Fibroblast of villous mesenchyme (primary cell): Measurements from ENCODE around the gene FGF1. TPM values are rescaled to one million over a fixed set of nuclear protein-coding genes. Genes with fewer than 3 reads are reported as not detected.

Experiments used
- DNase-seq: peaks from one replicate; pipeline ENCODE4 v3.0.0-alpha.2; 2010; ENCODE audit warnings: low read depth
- H3K4me3 ChIP-seq: 2 replicates; pipeline ENCODE4 v1.5.1; 2011; ENCODE audit warnings: low read depth, mild to moderate bottlenecking, low read length
- CTCF ChIP-seq: IDR thresholded peaks from 2 replicates; pipeline ENCODE4 v1.5.1; 2012; ENCODE audit warnings: low read depth, mild to moderate bottlenecking, low read length; ENCODE audit not compliant: insufficient read depth
- total RNA-seq: library from RNA; depleted of rRNA; stranded (reverse); fragments of >200 nt; gene quantifications from 2 replicates; pipeline ENCODE4 v1.2.3, GENCODE V29; 2012

FGF1 gene
- total RNA-seq, 1 donor: 16.0 TPM

GRCh38 chr5:142658278-142658677, 27.6 kb downstream of the FGF1 start:
- TF ChIP-seq CTCF: no peak
- no peak for DNase-seq
- H3K4me3 ChIP-seq: no peak overlapping the region

- DNase-seq: no peak
- H3K4me3 ChIP-seq: no peak overlapping the region
- no peak for TF ChIP-seq CTCF
Measured at GRCh38 chr5:142657446-142657845, 28.4 kb downstream of the FGF1 start.

- TF ChIP-seq CTCF: peak; percentile 96
- no peak overlapping the region for H3K4me3 ChIP-seq
- peak; percentile 83 for DNase-seq
Measured at GRCh38 chr5:142655339-142656267, 30.3 kb downstream of the FGF1 start.

GRCh38 chr5:142654578-142655058, 31.3 kb downstream of the FGF1 start:
- TF ChIP-seq CTCF: no peak

GRCh38 chr5:142653321-142653720, 32.6 kb downstream of the FGF1 start:
- TF ChIP-seq CTCF: no peak
- no peak for DNase-seq

More at GRCh38 chr5:142654578-142655058, 31.3 kb downstream of the FGF1 start:
- no peak for DNase-seq
- H3K4me3 ChIP-seq: no peak overlapping the region

GRCh38 chr5:142652563-142652962, 33.3 kb downstream of the FGF1 start:
- H3K4me3 ChIP-seq: no peak overlapping the region
- TF ChIP-seq CTCF: no peak
- DNase-seq: no peak

More at GRCh38 chr5:142653321-142653720, 32.6 kb downstream of the FGF1 start:
- H3K4me3 ChIP-seq: no peak overlapping the region
